GM21423 (cell line): ENCODE measurements around the gene C19orf73.
"Not testable (repeated sequence)": the region's sequence is repeated elsewhere in the genome, so short reads cannot be mapped to it uniquely, and the experiment has no call there.

Experiments used
- ATAC-seq: cut with Tn5 transposase; IDR thresholded peaks from one replicate; pipeline ENCODE4 v1.9.1; 2021; ENCODE audit warnings: mild to moderate bottlenecking, moderate library complexity; ENCODE audit not compliant: unreplicated experiment

Gene C19orf73

GRCh38 chr19:49103331-49104085 is 15.4 kb downstream of the C19orf73 start:
- ATAC-seq, result no peak

- no peak for ATAC-seq
Observed at GRCh38 chr19:49102303-49102702, 16.6 kb downstream of the C19orf73 start.

GRCh38 chr19:49101160-49101559 is 17.8 kb downstream of the C19orf73 start:
- ATAC-seq, result no peak

- ATAC-seq, result no peak
Observed at GRCh38 chr19:49098795-49099194, 20.1 kb downstream of the C19orf73 start.

GRCh38 chr19:49097453-49098288 is 21.3 kb downstream of the C19orf73 start:
- ATAC-seq, result no peak

GRCh38 chr19:49094505-49095482 is 24.1 kb downstream of the C19orf73 start:
- ATAC-seq, result no peak

- ATAC-seq, result no peak
Observed at GRCh38 chr19:49092686-49093085, 26.3 kb downstream of the C19orf73 start.

- no peak for ATAC-seq
Observed at GRCh38 chr19:49091391-49092038, 27.4 kb downstream of the C19orf73 start.

GRCh38 chr19:49086296-49086695 is 32.6 kb downstream of the C19orf73 start:
- ATAC-seq, result no peak

- ATAC-seq, result no peak
Observed at GRCh38 chr19:49085868-49086232, 33.1 kb downstream of the C19orf73 start.

GRCh38 chr19:49085020-49085867 is 33.7 kb downstream of the C19orf73 start, which contains the start of gene SNRNP70:
Gene SNRNP70 (plus strand): TSS chr19:49085451. CDS start chr19:49086415, 964 bp downstream.
- ATAC-seq, result peak; percentile 83

- ATAC-seq, result no peak
Observed at GRCh38 chr19:49084206-49085019, 34.5 kb downstream of the C19orf73 start.

GRCh38 chr19:49081273-49081672 is 37.7 kb downstream of the C19orf73 start:
- ATAC-seq, result no peak

- no peak for ATAC-seq
Observed at GRCh38 chr19:49080392-49080791, 38.6 kb downstream of the C19orf73 start.

- ATAC-seq, result not testable (repeated sequence)
Observed at GRCh38 chr19:49074869-49075268, 44.1 kb downstream of the C19orf73 start.

- ATAC-seq, result no peak
Observed at GRCh38 chr19:49073514-49074378, 45.2 kb downstream of the C19orf73 start.

- ATAC-seq, result no peak
Observed at GRCh38 chr19:49071860-49072547, 46.9 kb downstream of the C19orf73 start.
